Keratinocyte (primary cell): Measurements from ENCODE around the gene COASY. TPM values are rescaled to one million over a fixed set of nuclear protein-coding genes. Genes with fewer than 3 reads are reported as not detected.

Experiments
- DNase-seq: peaks from one replicate; pipeline ENCODE4 v3.0.0-alpha.2; 2011; ENCODE audit warnings: low read depth, missing footprints, low spot score
- FAIRE-seq: peaks from 2 replicates; lab custom pipeline; 2011; peaks lifted over from hg19 to GRCh38; lab: Jason Lieb, UNC
- H2AFZ ChIP-seq: 2 replicates; pipeline ENCODE4 v1.6.0; 2012; ENCODE audit warnings: low read length, control low read depth, inconsistent platforms; ENCODE audit not compliant: control insufficient read depth
- H3K27ac ChIP-seq: 2 replicates; pipeline ENCODE4 v1.5.1; 2011; ENCODE audit warnings: low read length; ENCODE audit not compliant: control insufficient read depth, insufficient read depth
- H3K27me3 ChIP-seq: 3 replicates; pipeline ENCODE4 v1.6.0; 2011; ENCODE audit warnings: low read length; ENCODE audit not compliant: control insufficient read depth, insufficient read depth; ENCODE audit errors: extremely low read depth
- H3K36me3 ChIP-seq, 2 experiments: 2 replicates in 1 of 2; 3 replicates in 1 of 2; pipeline ENCODE4 v1.5.1; 2011; ENCODE audit warnings: low read length in 2 of 2, mild to moderate bottlenecking in 1 of 2; ENCODE audit not compliant: control insufficient read depth in 2 of 2, insufficient read depth in 2 of 2; ENCODE audit errors: extremely low read depth in 1 of 2
- H3K4me1 ChIP-seq: 3 replicates; pipeline ENCODE4 v1.5.1; 2011; ENCODE audit warnings: low read length; ENCODE audit not compliant: control insufficient read depth, insufficient read depth; ENCODE audit errors: extremely low read depth
- H3K4me2 ChIP-seq: 3 replicates; pipeline ENCODE4 v1.6.0; 2011; ENCODE audit warnings: low read depth, low read length; ENCODE audit not compliant: control insufficient read depth, insufficient read depth; ENCODE audit errors: extremely low read depth
- H3K4me3 ChIP-seq, 3 experiments: fragments of 200-600 bp in 1 of 3; sonication (generic) in 1 of 3; 2 replicates in 2 of 3; 3 replicates in 1 of 3; pipeline ENCODE4 v1.5.1; 2011 to 2016; ENCODE audit warnings: low read length in 3 of 3, mild to moderate bottlenecking in 3 of 3, control low read depth in 2 of 3, inconsistent platforms in 1 of 3, low read depth in 1 of 3, mixed read lengths in 1 of 3, mixed run types in 1 of 3, moderate library complexity in 1 of 3; ENCODE audit not compliant: control insufficient read depth in 2 of 3, insufficient read depth in 2 of 3; ENCODE audit errors: extremely low read depth in 1 of 3
- H3K79me2 ChIP-seq: 2 replicates; pipeline ENCODE4 v1.6.0; 2012; ENCODE audit warnings: low read length; ENCODE audit not compliant: control insufficient read depth, insufficient read depth
- H3K9ac ChIP-seq: 3 replicates; pipeline ENCODE4 v1.6.0; 2011; ENCODE audit warnings: low read length; ENCODE audit not compliant: control insufficient read depth, insufficient read depth; ENCODE audit errors: extremely low read depth
- H3K9me1 ChIP-seq: 3 replicates; pipeline ENCODE4 v1.6.0; 2011; ENCODE audit warnings: low read length; ENCODE audit not compliant: control insufficient read depth, insufficient read depth; ENCODE audit errors: extremely low read depth
- H3K9me3 ChIP-seq: 2 replicates; pipeline ENCODE4 v1.5.1; 2012; ENCODE audit warnings: low read depth, low read length; ENCODE audit not compliant: control insufficient read depth
- H4K20me1 ChIP-seq: 3 replicates; pipeline ENCODE4 v1.6.0; 2011; ENCODE audit warnings: low read length; ENCODE audit not compliant: control insufficient read depth, insufficient read depth; ENCODE audit errors: extremely low read depth
- CTCF ChIP-seq, 3 experiments: IDR thresholded peaks in 1 of 3; conservative IDR thresholded peaks in 1 of 3; optimal IDR thresholded peaks in 1 of 3; 2 replicates in 2 of 3; 3 replicates in 1 of 3; pipeline versions ENCODE3 to v1.5.1; 2011; ENCODE audit warnings: low read length in 3 of 3, mild to moderate bottlenecking in 3 of 3, moderate library complexity in 2 of 3, control low read depth in 1 of 3, inconsistent platforms in 1 of 3; ENCODE audit not compliant: insufficient read depth in 2 of 3; ENCODE audit errors: extremely low read depth in 1 of 3
- EZH2 ChIP-seq: IDR thresholded peaks from one replicate; pipeline ENCODE4 v1.6.1; 2012; ENCODE audit warnings: inconsistent platforms, mild to moderate bottlenecking, low read length, moderate library complexity
- dilution Hi-C: fragments of 300-500 bp; cut with MboI; formaldehyde crosslinking; loops from one replicate; pipeline ENCODE4 v1.7.0; 2020; ENCODE audit warnings: low sequenced_read_pairs; ENCODE audit not compliant: extremely low pct_ligation_motif_present
- polyA plus RNA-seq, 5 experiments: library from polyadenylated mRNA; depleted of rRNA in 3 of 5; stranded (reverse) in 3 of 5; stranded (forward) in 1 of 5; unstranded in 1 of 5; fragments of >200 nt; gene quantifications; 1 replicate in 1 of 5; 2 replicates in 3 of 5; 3 replicates in 1 of 5; pipeline versions ENCODE4 v1.2.1 to v1.2.3, GENCODE V29; 2011 to 2012; ENCODE audit warnings: missing spikeins in 2 of 5, low read depth in 1 of 5, low replicate concordance in 1 of 5

Gene COASY
- polyA plus RNA-seq, 1 donor (not counting 4 experiments of a cell fraction or from before 2014, with no cell fraction given): 26.2 TPM

GRCh38 chr17:42518755-42519545, 43.0 kb upstream of the COASY start:
- H3K27me3 ChIP-seq: no peaks in the 10 kb centered on the region
- no peak overlapping the region for H2AFZ ChIP-seq
- no peaks in the 10 kb centered on the region for H3K9me3 ChIP-seq
- no peak for DNase-seq
- peaks cover 6 to 17% of the 10 kb centered on the region in 2 experiments for H3K36me3 ChIP-seq
- no peaks in the 10 kb centered on the region for H3K79me2 ChIP-seq
- H3K4me3 ChIP-seq: no peak overlapping the region
- no peak for FAIRE-seq
- no peak for TF ChIP-seq EZH2
- no peak for TF ChIP-seq CTCF (optimal IDR thresholded peaks at IDR 0.05 in 1 of 3, IDR thresholded peaks at IDR 0.05 in 1 of 3, conservative IDR thresholded peaks at IDR 0.05 in 1 of 3; ENCODE audit: extremely low read depth in 1 of 3, insufficient read depth in 2 of 3, low read length in 3 of 3)
- peak overlapping the region; percentile 91 for H3K27ac ChIP-seq
- H3K4me1 ChIP-seq: peaks cover 41% of the 10 kb centered on the region
- dilution Hi-C loops: loop anchor here (25.0 kb wide), 1 partner anchor 207 kb away; no protein-coding TSS in a partner anchor
- peak overlapping the region; percentile 62 for H3K9ac ChIP-seq
- H4K20me1 ChIP-seq: no peaks in the 10 kb centered on the region
- no peaks in the 10 kb centered on the region for H3K9me1 ChIP-seq
- peak overlapping the region; percentile 89 for H3K4me2 ChIP-seq

- H3K9me1 ChIP-seq: no peaks in the 10 kb centered on the region
- H3K27me3 ChIP-seq: no peaks in the 10 kb centered on the region
- no peaks in the 10 kb centered on the region for H3K79me2 ChIP-seq
- H4K20me1 ChIP-seq: no peaks in the 10 kb centered on the region
- no peak overlapping the region for H3K4me3 ChIP-seq
- DNase-seq (no peak), FAIRE-seq (peak; percentile 77)
- H3K4me1 ChIP-seq: peaks cover 44% of the 10 kb centered on the region
- H3K4me2 ChIP-seq: peak overlapping the region; percentile 89
- no peaks in the 10 kb centered on the region for H3K9me3 ChIP-seq
- H3K27ac ChIP-seq: peak overlapping the region; percentile 91
- no peak overlapping the region for H2AFZ ChIP-seq
- H3K9ac ChIP-seq: peak overlapping the region; percentile 16
- dilution Hi-C loops: loop anchor here (25.0 kb wide), 1 partner anchor 208 kb away; no protein-coding TSS in a partner anchor
- TF ChIP-seq CTCF (optimal IDR thresholded peaks at IDR 0.05 in 1 of 3, IDR thresholded peaks at IDR 0.05 in 1 of 3, conservative IDR thresholded peaks at IDR 0.05 in 1 of 3; ENCODE audit: extremely low read depth in 1 of 3, insufficient read depth in 2 of 3, low read length in 3 of 3) (no peak), EZH2 (no peak)
- H3K36me3 ChIP-seq: peaks cover 0 to 12% of the 10 kb centered on the region in 2 experiments
Observed at GRCh38 chr17:42519546-42520491, 42.1 kb upstream of the COASY start.
